ENCODE data around the gene CTBP2.

Gene CTBP2

DNA sequence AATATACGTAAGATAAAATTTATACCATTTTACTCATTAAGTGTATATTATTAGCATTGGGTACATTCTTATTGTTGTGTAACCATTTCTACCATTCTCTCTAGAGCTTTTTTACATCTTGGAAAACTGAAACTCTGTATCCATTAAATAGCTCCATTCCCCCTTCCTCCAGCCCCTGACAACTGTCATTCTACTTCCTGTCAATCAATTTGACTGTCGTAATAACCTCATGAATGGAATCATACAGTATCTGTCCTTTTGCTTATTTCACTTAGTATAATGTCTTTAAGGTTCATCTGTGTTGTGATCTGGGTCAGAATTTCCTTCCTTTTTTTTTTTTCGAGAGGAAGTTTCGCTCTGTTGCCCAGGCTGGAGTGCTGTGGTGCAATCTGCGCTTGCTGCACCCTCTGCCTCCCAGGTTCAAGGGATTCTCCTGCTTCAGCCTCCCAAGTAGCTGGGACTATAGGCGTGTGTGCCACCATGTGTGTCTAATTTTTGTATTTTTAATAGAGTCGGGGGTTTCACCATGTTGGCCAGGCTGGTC lies 202.9 kb downstream of the CTBP2 start:
- H2AFZ ChIP-seq (ENCODE audit: low read length) = no peak overlapping the region
- H3K23ac ChIP-seq (ENCODE audit: low read depth, low read length, poor library complexity) = no peak overlapping the region
- H4K8ac ChIP-seq (ENCODE audit: low read depth, low read length) = no peak overlapping the region
- no peak overlapping the region for H2BK5ac ChIP-seq (ENCODE audit: low read length)
- H3K14ac ChIP-seq (ENCODE audit: low read length) = no peak overlapping the region
- H2BK12ac ChIP-seq (ENCODE audit: low read length) = no peak overlapping the region
- H3K79me1 ChIP-seq (ENCODE audit: low read depth, low read length) = peaks cover 4% of the 10 kb centered on the region
- H2BK120ac ChIP-seq (ENCODE audit: low read depth, low read length) = no peak overlapping the region
- H3K4ac ChIP-seq (ENCODE audit: low read length) = no peak overlapping the region
- WGBS, 2 donors (ENCODE audit: extremely low coverage in 2 of 2, insufficient read length in 2 of 2, insufficient replicate concordance in 1 of 2) = no CpG with 5 or more reads among the region's 7 CpGs
- no peak overlapping the region for H3K9ac ChIP-seq (ENCODE audit: low read depth, low read length, poor library complexity)
- no peak overlapping the region for H2BK15ac ChIP-seq (ENCODE audit: low read length)
- H3K18ac ChIP-seq (ENCODE audit: low read length) = no peak overlapping the region
- H3K4me2 ChIP-seq (ENCODE audit: insufficient read depth, low read length, poor library complexity, severe bottlenecking) = no peak overlapping the region
- no peak overlapping the region for H2AK5ac ChIP-seq (ENCODE audit: low read depth, low read length)
- no peak overlapping the region for H3K27ac ChIP-seq (replicated peaks; ENCODE audit: low read length)
- no peak for DNase-seq (ENCODE audit: low spot score)
- no peaks in the 10 kb centered on the region for H3K4me1 ChIP-seq (ENCODE audit: control insufficient read depth in 2 of 2, insufficient read depth in 1 of 2, low read depth in 1 of 2, low read length in 2 of 2)
- H3K36me3 ChIP-seq (replicated peaks in 1 of 2; ENCODE audit: control insufficient read depth in 2 of 2, insufficient read depth in 2 of 2, low read length in 2 of 2) = peaks cover 2 to 15% of the 10 kb centered on the region in 2 donors
- H3K4me3 ChIP-seq (ENCODE audit: low read length in 2 of 2) = no peak overlapping the region
- H3K9me3 ChIP-seq (replicated peaks in 1 of 2; ENCODE audit: control insufficient read depth in 2 of 2, insufficient read depth in 1 of 2, low read depth in 1 of 2, low read length in 2 of 2) = no peaks in the 10 kb centered on the region
- no peak overlapping the region for H4K91ac ChIP-seq (ENCODE audit: low read depth, low read length, poor library complexity)
- H3K27me3 ChIP-seq (ENCODE audit: control insufficient read depth in 3 of 3, insufficient read depth in 3 of 3, low read depth in 1 of 3, low read length in 3 of 3) = no peaks in the 10 kb centered on the region

DNA sequence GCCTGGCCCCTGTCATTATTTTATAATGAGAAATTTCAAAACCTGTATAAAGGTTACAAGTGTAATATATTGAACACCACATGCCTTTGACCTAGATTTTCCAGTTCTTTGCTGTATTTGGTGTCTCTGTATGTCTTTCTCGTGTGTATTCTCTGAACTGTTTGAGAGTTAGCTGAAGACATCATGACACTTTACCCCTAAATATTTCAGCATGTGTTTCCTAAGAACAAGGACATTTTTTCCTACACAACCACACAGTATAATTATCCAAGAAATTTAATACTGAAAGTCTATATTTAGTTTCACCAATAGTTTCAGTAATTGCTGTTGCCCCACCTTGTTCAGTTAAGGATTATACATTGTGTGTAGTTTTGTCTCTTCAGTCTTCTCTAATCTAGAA lies 203.6 kb downstream of the CTBP2 start:
- WGBS, 2 donors (ENCODE audit: extremely low coverage in 2 of 2, insufficient read length in 2 of 2, insufficient replicate concordance in 1 of 2) = no CpG with 5 or more reads among the region's 1 CpG
- Histone ChIP-seq H3K14ac (ENCODE audit: low read length) (no peak overlapping the region), H4K8ac (ENCODE audit: low read depth, low read length) (no peak overlapping the region), H2BK15ac (ENCODE audit: low read length) (no peak overlapping the region), H2BK120ac (ENCODE audit: low read depth, low read length) (no peak overlapping the region), H2BK5ac (ENCODE audit: low read length) (no peak overlapping the region), H2AK5ac (ENCODE audit: low read depth, low read length) (no peak overlapping the region), H4K91ac (ENCODE audit: low read depth, low read length, poor library complexity) (no peak overlapping the region), H3K27ac (replicated peaks; ENCODE audit: low read length) (no peak overlapping the region), H3K9me3 (replicated peaks in 1 of 2; ENCODE audit: control insufficient read depth in 2 of 2, insufficient read depth in 1 of 2, low read depth in 1 of 2, low read length in 2 of 2) (no peaks in the 10 kb centered on the region), H3K9ac (ENCODE audit: low read depth, low read length, poor library complexity) (no peak overlapping the region), H3K4me3 (ENCODE audit: low read length in 2 of 2) (no peak overlapping the region), H3K4me1 (ENCODE audit: control insufficient read depth in 2 of 2, insufficient read depth in 1 of 2, low read depth in 1 of 2, low read length in 2 of 2) (no peaks in the 10 kb centered on the region), H2AFZ (ENCODE audit: low read length) (no peak overlapping the region), H2BK12ac (ENCODE audit: low read length) (no peak overlapping the region), H3K4ac (ENCODE audit: low read length) (no peak overlapping the region), H3K36me3 (replicated peaks in 1 of 2; ENCODE audit: control insufficient read depth in 2 of 2, insufficient read depth in 2 of 2, low read length in 2 of 2) (peaks cover 2 to 20% of the 10 kb centered on the region in 2 donors), H3K4me2 (ENCODE audit: insufficient read depth, low read length, poor library complexity, severe bottlenecking) (no peak overlapping the region), H3K79me1 (ENCODE audit: low read depth, low read length) (peaks cover 4% of the 10 kb centered on the region), H3K27me3 (ENCODE audit: control insufficient read depth in 3 of 3, insufficient read depth in 3 of 3, low read depth in 1 of 3, low read length in 3 of 3) (no peaks in the 10 kb centered on the region), H3K23ac (ENCODE audit: low read depth, low read length, poor library complexity) (no peak overlapping the region), H3K18ac (ENCODE audit: low read length) (no peak overlapping the region)
- DNase-seq (ENCODE audit: low spot score) = no peak

DNA sequence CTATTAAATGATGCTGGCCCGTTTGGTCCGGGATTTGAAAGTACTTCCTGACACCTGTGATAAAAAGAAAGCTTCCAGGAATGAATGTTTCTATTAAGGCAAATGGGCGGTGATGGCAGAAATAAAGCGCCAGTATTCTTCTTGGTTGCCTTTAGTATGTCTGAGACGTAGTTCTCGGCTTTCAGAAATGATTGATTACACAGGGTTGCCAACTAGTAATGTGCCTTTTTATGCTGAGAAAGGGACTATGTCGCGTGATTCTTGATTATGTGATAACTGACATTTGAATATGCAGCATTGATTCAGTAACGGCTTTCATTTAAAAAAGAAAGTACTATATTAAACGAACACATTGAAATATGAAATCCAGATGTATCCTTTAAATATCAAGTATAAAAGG lies 204.5 kb downstream of the CTBP2 start:
- DNase-seq (ENCODE audit: low spot score) = no peak
- Histone ChIP-seq H3K4me1 (ENCODE audit: control insufficient read depth in 2 of 2, insufficient read depth in 1 of 2, low read depth in 1 of 2, low read length in 2 of 2) (no peaks in the 10 kb centered on the region), H2BK12ac (ENCODE audit: low read length) (no peak overlapping the region), H3K4me2 (ENCODE audit: insufficient read depth, low read length, poor library complexity, severe bottlenecking) (no peak overlapping the region), H2BK15ac (ENCODE audit: low read length) (no peak overlapping the region), H3K18ac (ENCODE audit: low read length) (no peak overlapping the region), H3K9me3 (replicated peaks in 1 of 2; ENCODE audit: control insufficient read depth in 2 of 2, insufficient read depth in 1 of 2, low read depth in 1 of 2, low read length in 2 of 2) (no peaks in the 10 kb centered on the region), H3K27me3 (ENCODE audit: control insufficient read depth in 3 of 3, insufficient read depth in 3 of 3, low read depth in 1 of 3, low read length in 3 of 3) (no peaks in the 10 kb centered on the region), H3K36me3 (replicated peaks in 1 of 2; ENCODE audit: control insufficient read depth in 2 of 2, insufficient read depth in 2 of 2, low read length in 2 of 2) (peaks cover 2 to 20% of the 10 kb centered on the region in 2 donors), H3K4ac (ENCODE audit: low read length) (no peak overlapping the region), H2BK120ac (ENCODE audit: low read depth, low read length) (no peak overlapping the region), H3K27ac (replicated peaks; ENCODE audit: low read length) (no peak overlapping the region), H3K9ac (ENCODE audit: low read depth, low read length, poor library complexity) (no peak overlapping the region), H3K14ac (ENCODE audit: low read length) (no peak overlapping the region), H4K8ac (ENCODE audit: low read depth, low read length) (no peak overlapping the region), H3K23ac (ENCODE audit: low read depth, low read length, poor library complexity) (no peak overlapping the region), H2AFZ (ENCODE audit: low read length) (no peak overlapping the region), H4K91ac (ENCODE audit: low read depth, low read length, poor library complexity) (no peak overlapping the region), H2BK5ac (ENCODE audit: low read length) (no peak overlapping the region), H3K79me1 (ENCODE audit: low read depth, low read length) (peaks cover 4% of the 10 kb centered on the region), H3K4me3 (ENCODE audit: low read length in 2 of 2) (no peak overlapping the region), H2AK5ac (ENCODE audit: low read depth, low read length) (no peak overlapping the region)
- no CpG with 5 or more reads among the region's 10 CpGs for WGBS, 2 donors (ENCODE audit: extremely low coverage in 2 of 2, insufficient read length in 2 of 2, insufficient replicate concordance in 1 of 2)

DNA sequence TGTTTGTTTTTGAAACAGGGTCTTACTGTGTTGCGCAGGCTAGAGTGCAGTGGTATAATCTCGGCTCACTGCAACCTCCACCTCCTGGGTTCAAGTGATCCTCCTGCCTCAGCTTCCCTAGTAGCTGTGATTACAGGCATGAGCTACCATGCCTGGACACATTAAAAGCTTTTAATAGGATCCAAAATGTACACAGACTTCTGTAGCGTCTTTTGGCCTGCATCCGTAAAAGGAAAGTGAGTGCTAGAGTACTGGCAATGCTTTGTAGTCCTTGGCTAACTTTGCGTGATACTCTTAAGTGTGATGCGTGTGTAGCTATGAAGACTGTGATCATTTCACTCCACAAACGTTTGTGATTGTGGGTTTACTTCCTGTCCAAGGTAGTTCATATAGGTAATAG lies 205.1 kb downstream of the CTBP2 start:
- Histone ChIP-seq H3K4ac (ENCODE audit: low read length) (no peak overlapping the region), H3K14ac (ENCODE audit: low read length) (no peak overlapping the region), H2BK15ac (ENCODE audit: low read length) (no peak overlapping the region), H2BK120ac (ENCODE audit: low read depth, low read length) (no peak overlapping the region), H2BK5ac (ENCODE audit: low read length) (no peak overlapping the region), H2AFZ (ENCODE audit: low read length) (no peak overlapping the region), H3K36me3 (replicated peaks in 1 of 2; ENCODE audit: control insufficient read depth in 2 of 2, insufficient read depth in 2 of 2, low read length in 2 of 2) (peaks cover 2 to 23% of the 10 kb centered on the region in 2 donors), H3K18ac (ENCODE audit: low read length) (no peak overlapping the region), H3K9ac (ENCODE audit: low read depth, low read length, poor library complexity) (no peak overlapping the region), H3K4me1 (ENCODE audit: control insufficient read depth in 2 of 2, insufficient read depth in 1 of 2, low read depth in 1 of 2, low read length in 2 of 2) (no peaks in the 10 kb centered on the region), H3K23ac (ENCODE audit: low read depth, low read length, poor library complexity) (no peak overlapping the region), H3K27ac (replicated peaks; ENCODE audit: low read length) (no peak overlapping the region), H3K4me2 (ENCODE audit: insufficient read depth, low read length, poor library complexity, severe bottlenecking) (no peak overlapping the region), H3K79me1 (ENCODE audit: low read depth, low read length) (peaks cover 4% of the 10 kb centered on the region), H4K8ac (ENCODE audit: low read depth, low read length) (no peak overlapping the region), H3K9me3 (replicated peaks in 1 of 2; ENCODE audit: control insufficient read depth in 2 of 2, insufficient read depth in 1 of 2, low read depth in 1 of 2, low read length in 2 of 2) (no peaks in the 10 kb centered on the region), H4K91ac (ENCODE audit: low read depth, low read length, poor library complexity) (no peak overlapping the region), H3K4me3 (ENCODE audit: low read length in 2 of 2) (no peak overlapping the region), H3K27me3 (ENCODE audit: control insufficient read depth in 3 of 3, insufficient read depth in 3 of 3, low read depth in 1 of 3, low read length in 3 of 3) (no peaks in the 10 kb centered on the region), H2AK5ac (ENCODE audit: low read depth, low read length) (no peak overlapping the region), H2BK12ac (ENCODE audit: low read length) (no peak overlapping the region)
- WGBS, 2 donors (ENCODE audit: extremely low coverage in 2 of 2, insufficient read length in 2 of 2, insufficient replicate concordance in 1 of 2) = no CpG with 5 or more reads among the region's 7 CpGs
- no peak for DNase-seq (ENCODE audit: low spot score)
